Measurements from ENCODE around the gene HOATZ. TPM values are rescaled to one million over a fixed set of nuclear protein-coding genes. Genes with fewer than 3 reads are reported as not detected.

Gene HOATZ
- total RNA-seq: not detected
- not detected for polyA plus RNA-seq

GRCh38 chr11:111514216-111515031 is at the start of gene HOATZ:
HOATZ (plus strand) TSS chr11:111514778; CDS start chr11:111514785, 7 bp downstream.
- intact Hi-C loops (cut with DNase I): no loop called here
- no peaks in the 10 kb centered on the region for H3K9me3 ChIP-seq
- peaks cover 6 to 50% (median 20%) of the 10 kb centered on the region in 3 donors for H3K27me3 ChIP-seq
- no peak within 1 kb of the TSS for H3K4me3 ChIP-seq
- DNase-seq: no peak
- no peak within 1 kb of the TSS for H3K27ac ChIP-seq
- TF ChIP-seq CTCF (IDR thresholded peaks at IDR 0.05): no peak
- no peak for TF ChIP-seq EP300 (IDR thresholded peaks at IDR 0.05)
- TF ChIP-seq POLR2A (IDR thresholded peaks at IDR 0.05): no peak
- no peak for TF ChIP-seq POLR2AphosphoS5 (IDR thresholded peaks at IDR 0.05)
- H3K36me3 ChIP-seq: no peaks in the 10 kb centered on the region
- peaks cover 0 to 17% (median 13%) of the 10 kb centered on the region in 4 donors for H3K4me1 ChIP-seq
- 19 to 21% methylated on average over 39 of the region's 39 CpGs for WGBS, 2 donors

GRCh38 chr11:111465400-111465799 is 49.2 kb upstream of the HOATZ start:
- Histone ChIP-seq H3K4me1 (peaks cover 0 to 11% (median 6%) of the 10 kb centered on the region in 4 donors), H3K4me3 (no peak overlapping the region), H3K27ac (no peak overlapping the region), H3K36me3 (no peaks in the 10 kb centered on the region), H3K9me3 (no peaks in the 10 kb centered on the region), H3K27me3 (no peaks in the 10 kb centered on the region)
- no peak for DNase-seq
- intact Hi-C loops (cut with DNase I): no loop called here
- no peak for TF ChIP-seq POLR2A (IDR thresholded peaks at IDR 0.05)
- no peak for TF ChIP-seq POLR2AphosphoS5 (IDR thresholded peaks at IDR 0.05)
- 79 to 87% methylated on average over 1 of the region's 1 CpG for WGBS, 2 donors

GRCh38 chr11:111466615-111467014 is 48.0 kb upstream of the HOATZ start:
- Histone ChIP-seq H3K9me3 (no peaks in the 10 kb centered on the region), H3K4me3 (no peak overlapping the region), H3K36me3 (no peaks in the 10 kb centered on the region), H3K27me3 (no peaks in the 10 kb centered on the region), H3K27ac (no peak overlapping the region), H3K4me1 (no peaks in the 10 kb centered on the region)
- TF ChIP-seq POLR2AphosphoS5 (IDR thresholded peaks at IDR 0.05) (no peak), CTCF (IDR thresholded peaks at IDR 0.05) (no peak), EP300 (IDR thresholded peaks at IDR 0.05) (no peak), POLR2A (IDR thresholded peaks at IDR 0.05) (no peak)
- intact Hi-C loops (cut with DNase I): no loop called here
- DNase-seq: no peak

- Histone ChIP-seq H3K36me3 (no peaks in the 10 kb centered on the region), H3K27ac (no peak overlapping the region), H3K4me3 (no peak overlapping the region), H3K27me3 (no peaks in the 10 kb centered on the region), H3K9me3 (no peaks in the 10 kb centered on the region), H3K4me1 (no peaks in the 10 kb centered on the region)
- WGBS, 2 donors: 55 to 74% methylated on average over 4 of the region's 4 CpGs
- TF ChIP-seq EP300 (IDR thresholded peaks at IDR 0.05): no peak
- TF ChIP-seq CTCF (IDR thresholded peaks at IDR 0.05): no peak
- TF ChIP-seq POLR2A (IDR thresholded peaks at IDR 0.05): no peak
- intact Hi-C loops (cut with DNase I): no loop called here
- DNase-seq: no peak
Observed at GRCh38 chr11:111469200-111469599, 45.4 kb upstream of the HOATZ start.

- Histone ChIP-seq H3K4me3 (no peak overlapping the region), H3K9me3 (no peaks in the 10 kb centered on the region), H3K4me1 (no peaks in the 10 kb centered on the region), H3K27me3 (no peaks in the 10 kb centered on the region), H3K27ac (no peak overlapping the region), H3K36me3 (no peaks in the 10 kb centered on the region)
- 88 to 89% methylated on average over 1 of the region's 1 CpG for WGBS, 2 donors
- intact Hi-C loops (cut with DNase I): no loop called here
- no peak for DNase-seq
- TF ChIP-seq EP300 (IDR thresholded peaks at IDR 0.05) (no peak), CTCF (IDR thresholded peaks at IDR 0.05) (no peak)
Observed at GRCh38 chr11:111472228-111472627, 42.4 kb upstream of the HOATZ start.
